CD1c-positive myeloid dendritic cell (primary cell): ENCODE results near the gene HSD17B12.

ENCODE experiments used
- DNase-seq: peaks from one replicate; pipeline ENCODE4 v3.0.0-alpha.2; 2016; ENCODE audit errors: extremely low spot score

Gene HSD17B12

GRCh38 chr11:43688394-43688793, 7.9 kb downstream of the HSD17B12 start:
- no peak for DNase-seq

GRCh38 chr11:43689167-43689566, 8.6 kb downstream of the HSD17B12 start:
- DNase-seq: no peak

- DNase-seq: no peak
Observed at GRCh38 chr11:43690929-43691725, 10.6 kb downstream of the HSD17B12 start.

GRCh38 chr11:43691806-43692205, 11.3 kb downstream of the HSD17B12 start:
- DNase-seq: no peak

- no peak for DNase-seq
Observed at GRCh38 chr11:43693069-43693468, 12.5 kb downstream of the HSD17B12 start.

GRCh38 chr11:43693731-43694130, 13.2 kb downstream of the HSD17B12 start:
- no peak for DNase-seq

- no peak for DNase-seq
Observed at GRCh38 chr11:43694477-43694876, 13.9 kb downstream of the HSD17B12 start.

- DNase-seq: no peak
Observed at GRCh38 chr11:43697679-43698078, 17.1 kb downstream of the HSD17B12 start.

GRCh38 chr11:43699870-43700269, 19.3 kb downstream of the HSD17B12 start:
- no peak for DNase-seq

GRCh38 chr11:43706631-43707030, 26.1 kb downstream of the HSD17B12 start:
- no peak for DNase-seq

GRCh38 chr11:43708776-43709175, 28.2 kb downstream of the HSD17B12 start:
- DNase-seq: no peak

GRCh38 chr11:43709689-43710088, 29.2 kb downstream of the HSD17B12 start:
- no peak for DNase-seq

- no peak for DNase-seq
Observed at GRCh38 chr11:43712676-43713075, 32.1 kb downstream of the HSD17B12 start.

- no peak for DNase-seq
Observed at GRCh38 chr11:43718373-43718772, 37.8 kb downstream of the HSD17B12 start.

- no peak for DNase-seq
Observed at GRCh38 chr11:43723617-43724016, 43.1 kb downstream of the HSD17B12 start.

- DNase-seq: no peak
Observed at GRCh38 chr11:43732225-43732624, 51.7 kb downstream of the HSD17B12 start.

- DNase-seq: no peak
Observed at GRCh38 chr11:43734256-43734655, 53.7 kb downstream of the HSD17B12 start.

- DNase-seq: no peak
Observed at GRCh38 chr11:43735115-43735514, 54.6 kb downstream of the HSD17B12 start.

GRCh38 chr11:43735961-43736360, 55.4 kb downstream of the HSD17B12 start:
- DNase-seq: no peak

- DNase-seq: no peak
Observed at GRCh38 chr11:43736502-43737200, 56.1 kb downstream of the HSD17B12 start.

GRCh38 chr11:43737201-43737590, 56.7 kb downstream of the HSD17B12 start:
- DNase-seq: no peak

GRCh38 chr11:43738600-43739409, 58.3 kb downstream of the HSD17B12 start:
- DNase-seq: no peak
